ENCODE data around the gene MAVS.

GRCh38 chr20:3901028-3901705 is 54.5 kb downstream of the MAVS start:
- TF ChIP-seq CTCF (IDR thresholded peaks at IDR 0.05) (no peak), POLR2A (IDR thresholded peaks at IDR 0.05) (no peak)

Measured in esophagus squamous epithelium (tissue), 4 donors.